K562 (cell line): ENCODE results near the gene DNMT1. TPM values are rescaled to one million over a fixed set of nuclear protein-coding genes. Genes with fewer than 3 reads are reported as not detected.

Experiments used
- FOXK2 ChIP-seq, 2 experiments: fragments of 450-650 bp; IDR thresholded peaks in 1 of 2; conservative IDR thresholded peaks in 1 of 2; 2 replicates each; pipeline ENCODE4 v1.6.1; 2016; ENCODE audit warnings: low read depth in 2 of 2, mild to moderate bottlenecking in 1 of 2
- HIVEP1 ChIP-seq: fragments of 250-450 bp; sonication (Bioruptor Pico); IDR thresholded peaks from 2 replicates; pipeline ENCODE4 v1.4.0; 2020; ENCODE audit warnings: mild to moderate bottlenecking
- IFI16 ChIP-seq: fragments of 250-450 bp; sonication (Bioruptor Pico); IDR thresholded peaks from 2 replicates; pipeline ENCODE4 v2.1.2; 2022; ENCODE audit warnings: mild to moderate bottlenecking, inconsistent platforms
- SMAD3 ChIP-seq: fragments of 450-650 bp; formaldehyde crosslinking; conservative IDR thresholded peaks from 2 replicates; pipeline ENCODE4 v1.4.0; 2020; ENCODE audit warnings: mild to moderate bottlenecking
- SMAD4 ChIP-seq: fragments of 250-450 bp; sonication (Bioruptor Pico); conservative IDR thresholded peaks from 2 replicates; pipeline ENCODE4 v1.8.0; 2021; ENCODE audit warnings: inconsistent platforms, mild to moderate bottlenecking, moderate library complexity
- TAF15 ChIP-seq: fragments of 200-400 bp; formaldehyde crosslinking; IDR thresholded peaks from 2 replicates; pipeline ENCODE4 v1.6.1; 2017; ENCODE audit warnings: mild to moderate bottlenecking, low read depth, low read length, moderate library complexity
- U2AF2 ChIP-seq: fragments of 200-400 bp; formaldehyde crosslinking; optimal IDR thresholded peaks from 2 replicates; pipeline ENCODE3; 2017; ENCODE audit warnings: low read depth, mild to moderate bottlenecking, low read length
- polyA plus RNA-seq, 8 experiments: library from polyadenylated mRNA; depleted of rRNA in 4 of 8; stranded (reverse) in 5 of 8; unstranded in 3 of 8; fragments of >200 nt; fragmentation: Nextera tagmentation in 2 of 8; fragmentation: Illumina TruSeq in 1 of 8; extraction: Ambion mirVana in 2 of 8; extraction: Trizol in 1 of 8; gene quantifications; 2 replicates each; pipeline versions ENCODE4 v1.2.1 to v1.2.3, GENCODE V29; 2011 to 2014; ENCODE audit warnings: inconsistent platforms in 1 of 8, missing spikeins in 1 of 8
- total RNA-seq, 7 experiments: library from RNA; depleted of rRNA in 6 of 7; stranded (reverse); fragments of >200 nt in 6 of 7; fragmentation: Illumina TruSeq in 2 of 7; extraction: Trizol in 2 of 7; gene quantifications; 2 replicates each; pipeline versions ENCODE4 v1.2.1 to v1.2.3, GENCODE V29; 2011 to 2021; ENCODE audit warnings: low replicate concordance in 1 of 7
- TF ChIP-seq, protein P1 (sequence below): fragments of 250-450 bp; sonication (Bioruptor Pico); IDR thresholded peaks from 2 replicates; pipeline ENCODE4 v1.4.0; 2020; ENCODE audit warnings: mild to moderate bottlenecking, moderate library complexity
- TF ChIP-seq, protein P2 (sequence below): fragments of 250-450 bp; sonication (Bioruptor Pico); IDR thresholded peaks from 2 replicates; pipeline ENCODE4 v1.5.0; 2021; ENCODE audit warnings: mild to moderate bottlenecking, moderate library complexity

DNMT1 gene
- total and polyA plus RNA-seq, 9 of the 15 experiments (the other 6 are each of a cell fraction or from before 2014, with no cell fraction given), result 80.1 to 271 (median 121) TPM

DNA sequence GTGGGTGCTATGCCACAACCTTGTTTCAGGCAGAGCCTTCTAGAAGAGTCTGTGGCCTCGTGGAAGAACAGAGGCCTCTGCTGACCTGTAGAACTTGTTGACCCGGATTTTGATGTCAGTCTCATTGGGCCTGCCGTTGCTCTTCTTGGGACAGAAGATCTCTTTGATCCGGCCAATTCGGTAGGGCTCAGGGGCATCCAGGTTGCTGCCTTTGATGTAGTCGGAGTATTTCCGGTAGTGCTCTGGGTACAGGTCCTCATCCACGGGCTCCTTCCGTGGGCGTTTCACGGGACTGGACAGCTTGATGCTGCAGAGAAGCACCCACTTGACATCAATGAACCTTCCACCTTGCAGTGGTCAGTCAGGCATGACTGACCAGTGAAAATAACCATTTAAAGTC is 51.1 kb downstream of the DNMT1 start (continued):
- TF ChIP-seq, protein P1, sequence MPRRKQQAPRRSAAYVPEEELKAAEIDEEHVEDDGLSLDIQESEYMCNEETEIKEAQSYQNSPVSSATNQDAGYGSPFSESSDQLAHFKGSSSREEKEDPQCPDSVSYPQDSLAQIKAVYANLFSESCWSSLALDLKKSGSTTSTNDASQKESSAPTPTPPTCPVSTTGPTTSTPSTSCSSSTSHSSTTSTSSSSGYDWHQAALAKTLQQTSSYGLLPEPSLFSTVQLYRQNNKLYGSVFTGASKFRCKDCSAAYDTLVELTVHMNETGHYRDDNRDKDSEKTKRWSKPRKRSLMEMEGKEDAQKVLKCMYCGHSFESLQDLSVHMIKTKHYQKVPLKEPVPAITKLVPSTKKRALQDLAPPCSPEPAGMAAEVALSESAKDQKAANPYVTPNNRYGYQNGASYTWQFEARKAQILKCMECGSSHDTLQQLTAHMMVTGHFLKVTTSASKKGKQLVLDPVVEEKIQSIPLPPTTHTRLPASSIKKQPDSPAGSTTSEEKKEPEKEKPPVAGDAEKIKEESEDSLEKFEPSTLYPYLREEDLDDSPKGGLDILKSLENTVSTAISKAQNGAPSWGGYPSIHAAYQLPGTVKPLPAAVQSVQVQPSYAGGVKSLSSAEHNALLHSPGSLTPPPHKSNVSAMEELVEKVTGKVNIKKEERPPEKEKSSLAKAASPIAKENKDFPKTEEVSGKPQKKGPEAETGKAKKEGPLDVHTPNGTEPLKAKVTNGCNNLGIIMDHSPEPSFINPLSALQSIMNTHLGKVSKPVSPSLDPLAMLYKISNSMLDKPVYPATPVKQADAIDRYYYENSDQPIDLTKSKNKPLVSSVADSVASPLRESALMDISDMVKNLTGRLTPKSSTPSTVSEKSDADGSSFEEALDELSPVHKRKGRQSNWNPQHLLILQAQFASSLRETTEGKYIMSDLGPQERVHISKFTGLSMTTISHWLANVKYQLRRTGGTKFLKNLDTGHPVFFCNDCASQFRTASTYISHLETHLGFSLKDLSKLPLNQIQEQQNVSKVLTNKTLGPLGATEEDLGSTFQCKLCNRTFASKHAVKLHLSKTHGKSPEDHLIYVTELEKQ, result no peak
- no peak for TF ChIP-seq SMAD4 (CRISPR knock-in tag)
- no peak for TF ChIP-seq TAF15
- TF ChIP-seq FOXK2 (conservative IDR thresholded peaks at IDR 0.05 in 1 of 2, IDR thresholded peaks at IDR 0.05 in 1 of 2; ENCODE audit: low read depth in 2 of 2), result no peak
- TF ChIP-seq IFI16, result no peak
- TF ChIP-seq HIVEP1 (CRISPR knock-in tag), result no peak
- no peak for TF ChIP-seq U2AF2
- no peak for TF ChIP-seq SMAD3 (CRISPR knock-in tag)
- TF ChIP-seq, protein P2, sequence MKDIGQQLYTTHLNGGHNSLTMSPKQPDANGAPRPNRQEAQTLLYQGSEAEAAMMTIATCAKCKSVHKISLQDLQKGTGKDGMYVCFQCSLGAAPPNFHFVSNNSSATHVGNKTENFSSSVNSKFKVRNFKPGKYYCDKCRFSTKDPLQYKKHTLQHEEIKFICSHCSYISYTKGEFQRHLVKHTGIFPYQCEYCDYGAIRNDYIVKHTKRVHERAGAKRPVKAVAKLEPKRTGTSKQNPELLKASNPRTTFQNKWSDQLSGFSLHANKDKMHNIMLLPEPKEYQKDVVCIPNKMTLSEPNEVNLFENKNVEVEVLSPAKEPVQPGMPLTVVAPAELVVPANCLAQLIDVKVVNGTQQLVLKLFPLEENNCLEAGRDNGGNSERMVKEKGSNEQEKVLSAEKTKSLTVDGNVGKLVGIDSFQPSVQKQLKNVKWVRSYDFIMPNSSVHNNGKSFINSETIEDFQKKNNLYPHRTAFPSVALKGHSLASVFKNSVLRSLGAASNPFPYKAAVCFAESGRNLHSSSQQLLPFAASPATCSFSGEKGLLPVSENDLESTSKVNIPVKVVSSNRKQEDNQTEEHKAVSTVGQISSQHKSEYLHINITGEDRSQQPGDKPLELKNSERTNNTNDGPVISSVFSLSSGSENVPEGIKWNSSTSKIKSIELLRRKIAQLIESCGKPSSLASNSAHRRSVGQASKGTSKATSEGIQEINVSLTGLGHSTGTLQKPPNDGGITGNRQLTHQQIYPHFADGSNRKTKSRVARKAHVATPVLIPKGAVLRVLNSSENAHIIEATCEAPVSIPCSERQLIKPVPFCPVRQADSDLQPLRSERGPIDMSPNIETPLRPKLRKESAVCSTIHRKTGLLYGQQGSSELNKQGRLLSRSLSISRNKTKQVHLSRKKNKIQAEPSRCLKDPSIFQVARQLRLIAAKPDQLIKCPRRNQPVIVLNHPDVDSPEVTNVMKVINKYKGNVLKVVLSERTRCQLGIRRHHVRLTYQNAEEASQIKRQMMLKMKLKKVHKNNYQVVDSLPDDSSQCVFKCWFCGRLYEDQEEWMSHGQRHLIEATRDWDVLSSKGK (CRISPR knock-in tag), result no peak
